ENCODE results near the gene ZNF396.

Gene ZNF396

GRCh38 chr18:35376742-35377695 is at the start of gene ZNF396:
ZNF396 (minus strand) TSS chr18:35377337; CDS start chr18:35374292, 3,045 bp downstream.
- Histone ChIP-seq H3K36me3 (ENCODE audit: control insufficient read depth in 2 of 2, insufficient read depth in 2 of 2, low read length in 2 of 2) (no peaks in the 10 kb centered on the region), H3K9ac (ENCODE audit: low read depth in 1 of 2, low read length in 2 of 2) (peak within 1 kb of the TSS; percentile 70 to 79), H3K4me3 (ENCODE audit: low read length in 2 of 2) (peak within 1 kb of the TSS; percentile 83 to 90), H3K27me3 (ENCODE audit: control insufficient read depth in 2 of 2, insufficient read depth in 2 of 2, low read length in 2 of 2) (no peaks in the 10 kb centered on the region), H3K27ac (ENCODE audit: low read depth in 2 of 2, low read length in 2 of 2) (peak within 1 kb of the TSS in 1 of 2 donors; percentile 34), H3K9me3 (ENCODE audit: control insufficient read depth in 2 of 2, low read length in 2 of 2) (no peaks in the 10 kb centered on the region), H3K4me1 (ENCODE audit: control insufficient read depth in 2 of 2, insufficient read depth in 2 of 2, low read length in 2 of 2) (peaks cover 2% of the 10 kb centered on the region in 2 donors)

GRCh38 chr18:35426786-35427185 is 49.6 kb upstream of the ZNF396 start:
- H3K27ac ChIP-seq (ENCODE audit: low read depth in 2 of 2, low read length in 2 of 2), result no peak overlapping the region
- H3K4me1 ChIP-seq (ENCODE audit: control insufficient read depth in 2 of 2, insufficient read depth in 2 of 2, low read length in 2 of 2), result no peaks in the 10 kb centered on the region
- H3K36me3 ChIP-seq (ENCODE audit: control insufficient read depth in 2 of 2, insufficient read depth in 2 of 2, low read length in 2 of 2), result no peaks in the 10 kb centered on the region
- no peaks in the 10 kb centered on the region for H3K27me3 ChIP-seq (ENCODE audit: control insufficient read depth in 2 of 2, insufficient read depth in 2 of 2, low read length in 2 of 2)
- no peak overlapping the region for H3K4me3 ChIP-seq (ENCODE audit: low read length in 2 of 2)
- H3K9me3 ChIP-seq (ENCODE audit: control insufficient read depth in 2 of 2, low read length in 2 of 2), result no peaks in the 10 kb centered on the region
- H3K9ac ChIP-seq (ENCODE audit: low read depth in 1 of 2, low read length in 2 of 2), result no peak overlapping the region

DNA sequence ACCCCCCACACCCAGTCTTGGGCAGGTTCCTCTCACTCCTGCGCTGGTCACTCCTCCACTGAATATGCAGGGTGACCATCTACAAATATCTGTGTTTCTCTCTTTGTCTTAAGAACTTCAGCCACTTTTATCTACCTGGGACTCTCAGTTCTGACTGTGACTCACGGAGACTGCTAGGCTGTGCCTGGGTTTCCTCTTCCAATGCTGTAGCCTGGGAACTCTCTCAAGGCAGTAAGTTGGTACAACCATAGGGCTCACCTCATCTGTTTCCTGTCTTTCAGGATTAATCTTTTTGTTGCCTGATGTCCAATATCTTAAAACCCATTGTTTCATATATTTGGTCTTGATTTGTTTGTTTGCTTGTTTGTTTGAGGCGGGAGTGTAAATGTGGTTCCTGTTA is 47.2 kb upstream of the ZNF396 start:
- Histone ChIP-seq H3K9ac (ENCODE audit: low read depth in 1 of 2, low read length in 2 of 2) (no peak overlapping the region), H3K27me3 (ENCODE audit: control insufficient read depth in 2 of 2, insufficient read depth in 2 of 2, low read length in 2 of 2) (no peaks in the 10 kb centered on the region), H3K4me1 (ENCODE audit: control insufficient read depth in 2 of 2, insufficient read depth in 2 of 2, low read length in 2 of 2) (no peaks in the 10 kb centered on the region), H3K9me3 (ENCODE audit: control insufficient read depth in 2 of 2, low read length in 2 of 2) (no peaks in the 10 kb centered on the region), H3K27ac (ENCODE audit: low read depth in 2 of 2, low read length in 2 of 2) (no peak overlapping the region), H3K4me3 (ENCODE audit: low read length in 2 of 2) (no peak overlapping the region), H3K36me3 (ENCODE audit: control insufficient read depth in 2 of 2, insufficient read depth in 2 of 2, low read length in 2 of 2) (no peaks in the 10 kb centered on the region)

DNA sequence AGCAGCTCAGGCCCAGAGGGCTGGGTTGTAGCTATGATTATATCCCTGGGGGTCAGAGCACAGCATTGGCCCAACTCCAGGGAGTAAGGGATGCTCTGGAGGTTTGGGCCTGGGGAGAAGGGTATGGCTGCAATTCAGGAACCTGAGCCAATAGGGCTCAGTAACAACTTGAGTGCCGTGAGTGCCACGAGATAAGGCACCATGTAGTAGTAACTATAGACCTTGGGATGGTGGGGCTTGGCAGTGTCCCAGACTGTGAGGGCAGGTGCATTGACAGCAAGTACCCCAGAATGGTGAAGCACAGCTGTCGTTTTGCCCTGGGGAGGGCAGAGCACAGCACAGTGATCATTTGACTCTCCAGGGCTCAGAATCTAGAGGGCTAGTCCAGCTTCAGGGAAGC is 45.1 kb upstream of the ZNF396 start:
- no peaks in the 10 kb centered on the region for H3K27me3 ChIP-seq (ENCODE audit: control insufficient read depth in 2 of 2, insufficient read depth in 2 of 2, low read length in 2 of 2)
- H3K36me3 ChIP-seq (ENCODE audit: control insufficient read depth in 2 of 2, insufficient read depth in 2 of 2, low read length in 2 of 2), result no peaks in the 10 kb centered on the region
- no peaks in the 10 kb centered on the region for H3K4me1 ChIP-seq (ENCODE audit: control insufficient read depth in 2 of 2, insufficient read depth in 2 of 2, low read length in 2 of 2)
- no peak overlapping the region for H3K27ac ChIP-seq (ENCODE audit: low read depth in 2 of 2, low read length in 2 of 2)
- H3K9ac ChIP-seq (ENCODE audit: low read depth in 1 of 2, low read length in 2 of 2), result no peak overlapping the region
- no peaks in the 10 kb centered on the region for H3K9me3 ChIP-seq (ENCODE audit: control insufficient read depth in 2 of 2, low read length in 2 of 2)
- no peak overlapping the region for H3K4me3 ChIP-seq (ENCODE audit: low read length in 2 of 2)

- H3K27me3 ChIP-seq (ENCODE audit: control insufficient read depth in 2 of 2, insufficient read depth in 2 of 2, low read length in 2 of 2), result no peaks in the 10 kb centered on the region
- H3K9me3 ChIP-seq (ENCODE audit: control insufficient read depth in 2 of 2, low read length in 2 of 2), result no peaks in the 10 kb centered on the region
- no peaks in the 10 kb centered on the region for H3K36me3 ChIP-seq (ENCODE audit: control insufficient read depth in 2 of 2, insufficient read depth in 2 of 2, low read length in 2 of 2)
- H3K4me3 ChIP-seq (ENCODE audit: low read length in 2 of 2), result no peak overlapping the region
- no peak overlapping the region for H3K27ac ChIP-seq (ENCODE audit: low read depth in 2 of 2, low read length in 2 of 2)
- H3K4me1 ChIP-seq (ENCODE audit: control insufficient read depth in 2 of 2, insufficient read depth in 2 of 2, low read length in 2 of 2), result no peaks in the 10 kb centered on the region
- no peak overlapping the region for H3K9ac ChIP-seq (ENCODE audit: low read depth in 1 of 2, low read length in 2 of 2)
Measured at GRCh38 chr18:35418610-35419009, 41.5 kb upstream of the ZNF396 start.

DNA sequence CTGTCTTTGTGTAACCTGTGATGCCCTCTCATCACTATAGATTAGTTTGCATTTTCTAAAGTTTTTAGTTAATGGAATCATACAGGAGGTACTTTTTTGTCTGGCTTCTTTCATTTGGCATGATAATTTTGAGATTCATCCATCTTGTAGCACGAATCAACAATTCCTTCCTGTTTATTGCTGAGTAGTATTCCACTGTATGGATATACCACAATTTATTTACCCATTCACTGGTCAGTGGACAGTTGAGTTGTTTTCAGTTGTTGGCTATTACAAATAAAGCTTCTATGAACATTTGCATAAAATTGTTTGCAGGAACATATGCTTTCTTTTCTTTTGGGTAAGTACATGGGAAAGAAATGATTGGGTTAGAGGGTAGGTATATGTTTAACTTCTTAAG is 40.1 kb upstream of the ZNF396 start:
- Histone ChIP-seq H3K4me1 (ENCODE audit: control insufficient read depth in 2 of 2, insufficient read depth in 2 of 2, low read length in 2 of 2) (peaks cover 2 to 7% of the 10 kb centered on the region in 2 donors), H3K4me3 (ENCODE audit: low read length in 2 of 2) (no peak overlapping the region), H3K36me3 (ENCODE audit: control insufficient read depth in 2 of 2, insufficient read depth in 2 of 2, low read length in 2 of 2) (no peaks in the 10 kb centered on the region), H3K9me3 (ENCODE audit: control insufficient read depth in 2 of 2, low read length in 2 of 2) (no peaks in the 10 kb centered on the region), H3K9ac (ENCODE audit: low read depth in 1 of 2, low read length in 2 of 2) (no peak overlapping the region), H3K27ac (ENCODE audit: low read depth in 2 of 2, low read length in 2 of 2) (no peak overlapping the region), H3K27me3 (ENCODE audit: control insufficient read depth in 2 of 2, insufficient read depth in 2 of 2, low read length in 2 of 2) (no peaks in the 10 kb centered on the region)

DNA sequence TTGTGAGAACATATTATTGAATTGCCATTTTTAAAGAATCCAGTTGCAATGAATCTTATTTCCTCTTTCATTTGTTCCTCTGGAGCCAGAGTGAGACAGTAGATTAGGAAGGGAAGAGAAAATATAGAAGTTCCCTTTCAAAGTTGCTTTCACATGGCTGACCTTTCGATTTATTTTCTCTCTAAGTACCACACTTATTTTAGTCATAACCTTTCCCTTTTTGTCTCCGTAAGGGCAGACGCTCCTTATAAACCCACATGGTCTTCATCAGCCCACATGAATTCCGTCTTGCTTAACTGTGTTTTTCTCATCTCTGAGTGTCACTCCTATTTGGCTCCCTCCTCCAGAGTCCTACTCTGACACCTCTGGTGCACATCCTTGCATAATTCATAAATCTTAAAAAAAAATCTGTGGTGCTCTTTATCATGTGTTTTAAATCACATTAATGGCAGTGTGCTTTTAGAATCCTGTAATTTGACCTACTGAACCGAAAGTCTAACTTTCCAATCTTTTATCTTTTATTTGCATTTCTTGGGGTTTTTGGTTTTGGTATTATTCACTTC is 38.5 kb upstream of the ZNF396 start:
- Histone ChIP-seq H3K9me3 (ENCODE audit: control insufficient read depth in 2 of 2, low read length in 2 of 2) (no peaks in the 10 kb centered on the region), H3K9ac (ENCODE audit: low read depth in 1 of 2, low read length in 2 of 2) (no peak overlapping the region), H3K27ac (ENCODE audit: low read depth in 2 of 2, low read length in 2 of 2) (no peak overlapping the region), H3K36me3 (ENCODE audit: control insufficient read depth in 2 of 2, insufficient read depth in 2 of 2, low read length in 2 of 2) (no peaks in the 10 kb centered on the region), H3K27me3 (ENCODE audit: control insufficient read depth in 2 of 2, insufficient read depth in 2 of 2, low read length in 2 of 2) (no peaks in the 10 kb centered on the region), H3K4me3 (ENCODE audit: low read length in 2 of 2) (no peak overlapping the region), H3K4me1 (ENCODE audit: control insufficient read depth in 2 of 2, insufficient read depth in 2 of 2, low read length in 2 of 2) (peaks cover 3 to 8% of the 10 kb centered on the region in 2 donors)

GRCh38 chr18:35413163-35413511 is 36.0 kb upstream of the ZNF396 start:
- Histone ChIP-seq H3K27me3 (ENCODE audit: control insufficient read depth in 2 of 2, insufficient read depth in 2 of 2, low read length in 2 of 2) (no peaks in the 10 kb centered on the region), H3K9ac (ENCODE audit: low read depth in 1 of 2, low read length in 2 of 2) (no peak overlapping the region), H3K4me3 (ENCODE audit: low read length in 2 of 2) (no peak overlapping the region), H3K9me3 (ENCODE audit: control insufficient read depth in 2 of 2, low read length in 2 of 2) (no peaks in the 10 kb centered on the region), H3K36me3 (ENCODE audit: control insufficient read depth in 2 of 2, insufficient read depth in 2 of 2, low read length in 2 of 2) (no peaks in the 10 kb centered on the region), H3K27ac (ENCODE audit: low read depth in 2 of 2, low read length in 2 of 2) (no peak overlapping the region), H3K4me1 (ENCODE audit: control insufficient read depth in 2 of 2, insufficient read depth in 2 of 2, low read length in 2 of 2) (peaks cover 21 to 26% of the 10 kb centered on the region in 2 donors)

GRCh38 chr18:35411625-35412351 is 34.7 kb upstream of the ZNF396 start:
- H3K9me3 ChIP-seq (ENCODE audit: control insufficient read depth in 2 of 2, low read length in 2 of 2), result no peaks in the 10 kb centered on the region
- no peaks in the 10 kb centered on the region for H3K27me3 ChIP-seq (ENCODE audit: control insufficient read depth in 2 of 2, insufficient read depth in 2 of 2, low read length in 2 of 2)
- no peak overlapping the region for H3K9ac ChIP-seq (ENCODE audit: low read depth in 1 of 2, low read length in 2 of 2)
- H3K36me3 ChIP-seq (ENCODE audit: control insufficient read depth in 2 of 2, insufficient read depth in 2 of 2, low read length in 2 of 2), result no peaks in the 10 kb centered on the region
- H3K4me3 ChIP-seq (ENCODE audit: low read length in 2 of 2), result no peak overlapping the region
- H3K27ac ChIP-seq (ENCODE audit: low read depth in 2 of 2, low read length in 2 of 2), result no peak overlapping the region
- H3K4me1 ChIP-seq (ENCODE audit: control insufficient read depth in 2 of 2, insufficient read depth in 2 of 2, low read length in 2 of 2), result peaks cover 23 to 26% of the 10 kb centered on the region in 2 donors

DNA sequence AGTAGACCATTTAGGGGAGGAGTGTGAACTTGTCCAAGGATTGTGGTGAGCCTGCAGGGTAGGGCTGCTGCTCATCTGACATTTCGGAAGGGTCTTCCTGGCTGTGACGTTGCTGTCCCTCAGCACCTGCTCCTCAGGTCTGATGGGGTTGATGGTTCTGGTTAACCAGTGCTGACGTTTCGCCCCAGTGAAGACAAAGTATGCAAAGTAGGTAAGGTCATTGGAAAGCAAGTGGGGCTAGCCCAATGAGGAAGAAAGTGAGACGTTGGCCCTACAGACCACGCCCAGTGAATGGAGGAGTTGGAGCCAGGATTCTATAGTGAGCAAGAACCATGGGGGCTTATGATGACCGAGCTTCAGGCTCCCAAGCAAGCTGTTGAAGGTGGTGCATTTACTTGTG is 33.4 kb upstream of the ZNF396 start:
- no peaks in the 10 kb centered on the region for H3K36me3 ChIP-seq (ENCODE audit: control insufficient read depth in 2 of 2, insufficient read depth in 2 of 2, low read length in 2 of 2)
- H3K4me1 ChIP-seq (ENCODE audit: control insufficient read depth in 2 of 2, insufficient read depth in 2 of 2, low read length in 2 of 2), result peaks cover 23 to 26% of the 10 kb centered on the region in 2 donors
- H3K9ac ChIP-seq (ENCODE audit: low read depth in 1 of 2, low read length in 2 of 2), result no peak overlapping the region
- H3K4me3 ChIP-seq (ENCODE audit: low read length in 2 of 2), result no peak overlapping the region
- H3K27ac ChIP-seq (ENCODE audit: low read depth in 2 of 2, low read length in 2 of 2), result no peak overlapping the region
- no peaks in the 10 kb centered on the region for H3K27me3 ChIP-seq (ENCODE audit: control insufficient read depth in 2 of 2, insufficient read depth in 2 of 2, low read length in 2 of 2)
- no peaks in the 10 kb centered on the region for H3K9me3 ChIP-seq (ENCODE audit: control insufficient read depth in 2 of 2, low read length in 2 of 2)

Data from mucosa of rectum (tissue), 2 donors.